Pons (tissue), 1 donor: ENCODE results near the gene ADARB2.
A peak's percentile ranks its signal among the peaks of the same experiment; 100 is the strongest.

Experiments
- DNase-seq: peaks from one replicate; pipeline ENCODE4 v3.0.0-alpha.2; 2016; ENCODE audit warnings: low spot score

The ADARB2 gene

GRCh38 chr10:1369665-1370064 lies 367.7 kb downstream of the ADARB2 start:
- DNase-seq: peak; percentile 22

- DNase-seq: no peak
Observed at GRCh38 chr10:1369197-1369596, 368.1 kb downstream of the ADARB2 start.

GRCh38 chr10:1368842-1369171 lies 368.5 kb downstream of the ADARB2 start:
- DNase-seq: peak; percentile 37

GRCh38 chr10:1367938-1368841 lies 369.1 kb downstream of the ADARB2 start:
- DNase-seq: peak; percentile 32

- no peak for DNase-seq
Observed at GRCh38 chr10:1366811-1367425, 370.4 kb downstream of the ADARB2 start.

GRCh38 chr10:1366322-1366691 lies 371.0 kb downstream of the ADARB2 start:
- no peak for DNase-seq

GRCh38 chr10:1365540-1366321 lies 371.6 kb downstream of the ADARB2 start:
- no peak for DNase-seq

- DNase-seq: no peak
Observed at GRCh38 chr10:1364151-1364910, 373.0 kb downstream of the ADARB2 start.

- no peak for DNase-seq
Observed at GRCh38 chr10:1363446-1364121, 373.7 kb downstream of the ADARB2 start.

- no peak for DNase-seq
Observed at GRCh38 chr10:1362589-1363445, 374.5 kb downstream of the ADARB2 start.

- DNase-seq: no peak
Observed at GRCh38 chr10:1361411-1362105, 375.8 kb downstream of the ADARB2 start.

- DNase-seq: no peak
Observed at GRCh38 chr10:1360558-1361164, 376.7 kb downstream of the ADARB2 start.

GRCh38 chr10:1360011-1360557 lies 377.2 kb downstream of the ADARB2 start:
- DNase-seq: no peak

- no peak for DNase-seq
Observed at GRCh38 chr10:1359626-1359955, 377.7 kb downstream of the ADARB2 start.

- DNase-seq: no peak
Observed at GRCh38 chr10:1358860-1359625, 378.3 kb downstream of the ADARB2 start.

- DNase-seq: no peak
Observed at GRCh38 chr10:1358147-1358546, 379.2 kb downstream of the ADARB2 start.

- no peak for DNase-seq
Observed at GRCh38 chr10:1356349-1356748, 381.0 kb downstream of the ADARB2 start.
